Panc1 (cell line): ENCODE measurements around the gene NELFB. TPM values are rescaled to one million over a fixed set of nuclear protein-coding genes. Genes with fewer than 3 reads are reported as not detected.

Experiments
- ATAC-seq: fragments of 200-7000 bp; cut with Tn5 transposase; 2 replicates; pipeline ENCODE4 v1.9.1; 2020; ENCODE audit warnings: mild to moderate bottlenecking, moderate library complexity
- BruUV-seq: library from RNA; stranded (reverse); fragments of 400-500 nt; replicated peaks from 2 replicates; lab custom pipeline; 2021; lab: Mats Ljungman, UMichigan
- CTCF ChIA-PET: fragments of 300-600 bp; sonication (Branson Sonifier 250); formaldehyde crosslinking; loops from one replicate; lab custom pipeline; 2022; ENCODE audit warnings: antibody characterized with exemption; lab: Charles Lee
- POLR2A ChIA-PET: fragments of 300-600 bp; sonication (Branson Sonifier 250); formaldehyde crosslinking; loops from one replicate; lab custom pipeline; 2022; ENCODE audit warnings: antibody characterized with exemption; lab: Charles Lee
- DNase-seq: peaks from one replicate; pipeline ENCODE4 v3.0.0-alpha.2; 2010; ENCODE audit warnings: low read depth, low spot score
- H3K27ac ChIP-seq: 2 replicates; pipeline ENCODE4 v1.5.1; 2011; ENCODE audit warnings: mild to moderate bottlenecking, low read length, inconsistent platforms
- H3K27me3 ChIP-seq: fragments of 200-500 bp; sonication (Bioruptor generic); 2 replicates; pipeline ENCODE4 v1.6.0; 2014; ENCODE audit warnings: low read length, inconsistent platforms; ENCODE audit not compliant: control insufficient read depth, insufficient read depth
- H3K36me3 ChIP-seq: fragments of 200-500 bp; sonication (Bioruptor generic); 2 replicates; pipeline ENCODE4 v1.5.1; 2014; ENCODE audit warnings: inconsistent platforms, mild to moderate bottlenecking, low read length, moderate library complexity; ENCODE audit not compliant: control insufficient read depth, insufficient read depth
- H3K4me1 ChIP-seq: 2 replicates; pipeline ENCODE4 v1.5.1; 2011; ENCODE audit warnings: inconsistent platforms, mild to moderate bottlenecking, low read length, moderate library complexity; ENCODE audit not compliant: control insufficient read depth, insufficient read depth
- H3K4me3 ChIP-seq, 2 experiments: 2 replicates each; pipeline ENCODE4 v1.5.1; 2011 to 2012; ENCODE audit warnings: low read depth in 2 of 2, low read length in 2 of 2, mild to moderate bottlenecking in 2 of 2, inconsistent platforms in 1 of 2, moderate library complexity in 1 of 2
- H3K9me3 ChIP-seq: fragments of 200-500 bp; sonication (Bioruptor generic); 2 replicates; pipeline ENCODE4 v1.5.1; 2014; ENCODE audit warnings: low read depth, mild to moderate bottlenecking, inconsistent platforms, low read length, moderate library complexity; ENCODE audit not compliant: control insufficient read depth, insufficient read depth
- POLR2AphosphoS5 ChIP-seq: IDR thresholded peaks from 2 replicates; pipeline ENCODE4 v1.6.1; 2012; ENCODE audit warnings: mild to moderate bottlenecking, low read depth, low read length, moderate library complexity
- SIN3A ChIP-seq: IDR thresholded peaks from 2 replicates; pipeline ENCODE4 v1.6.1; 2012; ENCODE audit warnings: low read depth, mild to moderate bottlenecking, low read length, moderate library complexity, borderline replicate concordance; ENCODE audit not compliant: insufficient read depth
- TCF7L2 ChIP-seq: IDR thresholded peaks from 2 replicates; pipeline ENCODE4 v1.6.1; 2011; ENCODE audit warnings: mild to moderate bottlenecking, low read depth, low read length, inconsistent platforms
- in situ Hi-C: cut with HindIII; loops from 2 replicates; pipeline ENCODE4 v1.10.0; 2016; ENCODE audit warnings: low sequenced_read_pairs, low pct_unique_long_range_greater_than_20kb
- intact Hi-C: fragments of 100-400 bp; cut with micrococcal nuclease; formaldehyde crosslinking; loops from one replicate; pipeline ENCODE4 v1.10.0; 2022; ENCODE audit not compliant: unreplicated experiment
- total RNA-seq: library from RNA; stranded (reverse); gene quantifications from one replicate; pipeline ENCODE4 v1.2.1, GENCODE V29; 2021; ENCODE audit not compliant: unreplicated experiment
- TF ChIP-seq, protein P1 (sequence below): fragments of 450-650 bp; IDR thresholded peaks from 2 replicates; pipeline ENCODE4 v1.5.1; 2017; ENCODE audit warnings: mild to moderate bottlenecking
- TF ChIP-seq, protein P2 (sequence below), 2 experiments: IDR thresholded peaks; 2 replicates each; pipeline ENCODE4 v1.6.1; 2011 to 2012; ENCODE audit warnings: low read depth in 2 of 2, control low read depth in 1 of 2, low read length in 1 of 2, mild to moderate bottlenecking in 1 of 2, moderate library complexity in 1 of 2; ENCODE audit not compliant: insufficient read depth in 1 of 2

NELFB gene
- total RNA-seq, 1 experiment from 2014 or later, result 62.4 TPM

DNA sequence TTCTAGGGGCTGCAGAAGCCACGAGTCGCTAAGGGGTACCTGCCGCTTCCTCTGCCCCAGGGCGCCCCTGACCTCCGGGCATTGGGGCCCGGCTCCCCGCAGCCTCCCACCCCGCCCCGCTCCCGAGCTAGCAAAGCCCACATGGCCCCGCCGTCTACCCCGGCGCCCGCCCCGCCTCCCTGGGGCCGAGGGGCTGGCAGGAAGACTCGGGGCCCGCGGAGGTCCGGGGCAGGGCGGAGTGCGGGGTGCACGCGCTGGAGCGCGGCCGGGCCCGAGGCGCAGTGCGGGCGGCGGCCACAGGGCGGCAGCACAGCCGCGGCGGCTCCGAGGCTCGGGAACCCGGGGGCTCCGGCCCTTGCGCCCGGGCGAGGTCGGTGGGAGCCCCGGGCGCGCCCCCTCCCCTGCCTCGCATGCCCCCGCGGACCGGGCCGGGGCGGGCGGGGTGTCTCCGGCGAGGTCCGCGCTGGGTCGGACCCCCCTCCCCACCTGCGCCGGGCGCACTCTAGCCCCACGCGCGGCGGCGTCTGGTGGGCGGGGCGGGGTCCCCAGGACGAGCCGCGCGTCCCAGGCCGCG lies 40.2 kb downstream of the NELFB start:
- CTCF ChIA-PET, result no interaction called here
- intact Hi-C loops, result loop anchor here (10.0 kb wide), 1 partner anchor 129 kb away; the partner anchor contains the start of genes EXD3 and NOXA1

DNA sequence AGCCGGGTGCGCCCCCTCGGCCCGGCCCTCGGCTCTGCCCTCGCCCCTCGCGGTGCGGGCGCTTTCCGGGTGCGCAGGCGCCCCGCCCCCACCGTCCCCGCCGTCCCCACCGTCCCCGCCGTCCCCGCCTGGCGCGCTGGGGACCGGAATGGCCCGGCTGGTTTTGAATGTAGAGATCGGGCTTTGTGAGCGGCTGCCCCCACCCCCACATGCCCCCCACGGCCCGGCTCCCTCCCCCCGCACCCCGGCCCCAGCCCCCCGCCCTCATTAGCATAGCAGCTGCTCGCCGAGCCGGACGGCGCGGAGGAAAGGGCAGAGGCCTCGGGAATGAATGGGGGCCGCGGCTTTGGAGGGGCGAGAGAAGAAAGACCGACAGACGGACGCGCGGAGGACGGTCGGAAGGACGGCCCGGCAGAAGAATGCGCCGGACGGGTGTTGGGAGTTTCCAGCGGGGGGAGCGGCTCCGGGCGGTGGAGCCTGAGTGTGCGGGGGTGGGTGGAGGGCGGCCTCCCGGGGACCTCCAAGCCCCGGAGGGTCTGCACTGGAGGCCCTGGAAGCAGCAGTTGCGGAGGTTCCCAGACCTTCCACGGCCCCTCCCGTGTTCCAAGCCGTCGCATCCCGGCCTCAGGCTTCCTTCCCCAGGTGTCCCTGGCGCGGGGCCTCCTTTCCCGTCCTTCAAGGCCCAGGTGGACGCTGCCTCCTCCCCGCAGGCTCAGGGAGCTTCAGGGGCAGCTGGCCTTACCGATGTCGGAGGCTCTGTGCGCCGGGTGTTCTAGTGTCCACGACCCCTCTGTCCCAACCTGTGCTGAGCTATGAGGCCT lies 40.9 kb downstream of the NELFB start:
- no peaks in the 10 kb centered on the region for H3K9me3 ChIP-seq
- in situ Hi-C loops, result no loop called here
- peak overlapping the region; percentile 36 for H3K4me3 ChIP-seq
- intact Hi-C loops, result loop anchor here (10.0 kb wide), 1 partner anchor 129 kb away; the partner anchor contains the start of genes EXD3 and NOXA1
- ATAC-seq (peak; percentile 7), DNase-seq (no peak)
- no TSS peak for BruUV-seq
- no peaks in the 10 kb centered on the region for H3K36me3 ChIP-seq
- peaks cover 30% of the 10 kb centered on the region for H3K4me1 ChIP-seq
- no peaks in the 10 kb centered on the region for H3K27me3 ChIP-seq
- peak overlapping the region; percentile 70 for H3K27ac ChIP-seq
- ChIA-PET POLR2A (no interaction called here), CTCF (interaction anchor here (0.7 kb wide), 1 partner anchor 11 kb away, joined by 5 read pairs; no protein-coding TSS in a partner anchor)
- TF ChIP-seq SIN3A (no peak), TCF7L2 (no peak), POLR2AphosphoS5 (no peak)
- TF ChIP-seq, protein P1, sequence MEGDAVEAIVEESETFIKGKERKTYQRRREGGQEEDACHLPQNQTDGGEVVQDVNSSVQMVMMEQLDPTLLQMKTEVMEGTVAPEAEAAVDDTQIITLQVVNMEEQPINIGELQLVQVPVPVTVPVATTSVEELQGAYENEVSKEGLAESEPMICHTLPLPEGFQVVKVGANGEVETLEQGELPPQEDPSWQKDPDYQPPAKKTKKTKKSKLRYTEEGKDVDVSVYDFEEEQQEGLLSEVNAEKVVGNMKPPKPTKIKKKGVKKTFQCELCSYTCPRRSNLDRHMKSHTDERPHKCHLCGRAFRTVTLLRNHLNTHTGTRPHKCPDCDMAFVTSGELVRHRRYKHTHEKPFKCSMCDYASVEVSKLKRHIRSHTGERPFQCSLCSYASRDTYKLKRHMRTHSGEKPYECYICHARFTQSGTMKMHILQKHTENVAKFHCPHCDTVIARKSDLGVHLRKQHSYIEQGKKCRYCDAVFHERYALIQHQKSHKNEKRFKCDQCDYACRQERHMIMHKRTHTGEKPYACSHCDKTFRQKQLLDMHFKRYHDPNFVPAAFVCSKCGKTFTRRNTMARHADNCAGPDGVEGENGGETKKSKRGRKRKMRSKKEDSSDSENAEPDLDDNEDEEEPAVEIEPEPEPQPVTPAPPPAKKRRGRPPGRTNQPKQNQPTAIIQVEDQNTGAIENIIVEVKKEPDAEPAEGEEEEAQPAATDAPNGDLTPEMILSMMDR, result no peak
- TF ChIP-seq, protein P2, sequence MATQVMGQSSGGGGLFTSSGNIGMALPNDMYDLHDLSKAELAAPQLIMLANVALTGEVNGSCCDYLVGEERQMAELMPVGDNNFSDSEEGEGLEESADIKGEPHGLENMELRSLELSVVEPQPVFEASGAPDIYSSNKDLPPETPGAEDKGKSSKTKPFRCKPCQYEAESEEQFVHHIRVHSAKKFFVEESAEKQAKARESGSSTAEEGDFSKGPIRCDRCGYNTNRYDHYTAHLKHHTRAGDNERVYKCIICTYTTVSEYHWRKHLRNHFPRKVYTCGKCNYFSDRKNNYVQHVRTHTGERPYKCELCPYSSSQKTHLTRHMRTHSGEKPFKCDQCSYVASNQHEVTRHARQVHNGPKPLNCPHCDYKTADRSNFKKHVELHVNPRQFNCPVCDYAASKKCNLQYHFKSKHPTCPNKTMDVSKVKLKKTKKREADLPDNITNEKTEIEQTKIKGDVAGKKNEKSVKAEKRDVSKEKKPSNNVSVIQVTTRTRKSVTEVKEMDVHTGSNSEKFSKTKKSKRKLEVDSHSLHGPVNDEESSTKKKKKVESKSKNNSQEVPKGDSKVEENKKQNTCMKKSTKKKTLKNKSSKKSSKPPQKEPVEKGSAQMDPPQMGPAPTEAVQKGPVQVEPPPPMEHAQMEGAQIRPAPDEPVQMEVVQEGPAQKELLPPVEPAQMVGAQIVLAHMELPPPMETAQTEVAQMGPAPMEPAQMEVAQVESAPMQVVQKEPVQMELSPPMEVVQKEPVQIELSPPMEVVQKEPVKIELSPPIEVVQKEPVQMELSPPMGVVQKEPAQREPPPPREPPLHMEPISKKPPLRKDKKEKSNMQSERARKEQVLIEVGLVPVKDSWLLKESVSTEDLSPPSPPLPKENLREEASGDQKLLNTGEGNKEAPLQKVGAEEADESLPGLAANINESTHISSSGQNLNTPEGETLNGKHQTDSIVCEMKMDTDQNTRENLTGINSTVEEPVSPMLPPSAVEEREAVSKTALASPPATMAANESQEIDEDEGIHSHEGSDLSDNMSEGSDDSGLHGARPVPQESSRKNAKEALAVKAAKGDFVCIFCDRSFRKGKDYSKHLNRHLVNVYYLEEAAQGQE (IDR thresholded peaks at IDR 0.05; ENCODE audit: insufficient read depth in 1 of 2, low read depth in 2 of 2, low read length in 1 of 2), result no peak

More for the DNA sequence above, 40.2 kb downstream of the NELFB start:
- peak overlapping the region in 1 of 2 experiments; percentile 36; a peak in 3 of 4 replicates for H3K4me3 ChIP-seq
- no peaks in the 10 kb centered on the region for H3K36me3 ChIP-seq
- peaks cover 30% of the 10 kb centered on the region for H3K4me1 ChIP-seq
- in situ Hi-C loops, result no loop called here
- H3K27ac ChIP-seq, result no peak overlapping the region
- ATAC-seq, result peak; percentile 51
- DNase-seq, result no peak
- no TSS peak for BruUV-seq
- H3K9me3 ChIP-seq, result no peaks in the 10 kb centered on the region
- POLR2A ChIA-PET, result no interaction called here
- TF ChIP-seq SIN3A, result peak; percentile 12; the same call in 1 of the 2 replicates
- TF ChIP-seq, protein P2 (IDR thresholded peaks at IDR 0.05; ENCODE audit: insufficient read depth in 1 of 2, low read depth in 2 of 2, low read length in 1 of 2), result no peak
- TF ChIP-seq, protein P1, result peak; percentile 93
- H3K27me3 ChIP-seq, result no peaks in the 10 kb centered on the region
